ENCODE data around the gene NCF1. TPM values are rescaled to one million over a fixed set of nuclear protein-coding genes. Genes with fewer than 3 reads are reported as not detected.
A peak's percentile ranks its signal among the peaks of the same experiment; 100 is the strongest.
"Not testable (repeated sequence)": the region's sequence is repeated elsewhere in the genome, so short reads cannot be mapped to it uniquely, and the experiment has no call there.

Gene NCF1
- total RNA-seq, 2 experiments from 2014 or later: 3.0 to 3.1 TPM

GRCh38 chr7:74765205-74765918 is 8.4 kb upstream of the NCF1 start:
- CTCF ChIA-PET: not testable (repeated sequence)
- peak; percentile 78 for ATAC-seq

GRCh38 chr7:74766509-74766908 is 7.3 kb upstream of the NCF1 start:
- H3K9me3 Mint-ChIP-seq (ENCODE audit: insufficient read depth); POLR2A ChIA-PET; H3K4me1 Mint-ChIP-seq (ENCODE audit: low read depth); H3K36me3 Mint-ChIP-seq (ENCODE audit: low read depth); H3K4me3 Mint-ChIP-seq; H3K27ac Mint-ChIP-seq; H3K27me3 Mint-ChIP-seq (ENCODE audit: low read depth); CTCF ChIA-PET; DNase-seq; ATAC-seq: not testable (repeated sequence)

More at GRCh38 chr7:74765205-74765918, 8.4 kb upstream of the NCF1 start:
- H3K36me3 Mint-ChIP-seq (ENCODE audit: low read depth); DNase-seq; H3K27me3 Mint-ChIP-seq (ENCODE audit: low read depth); H3K9me3 Mint-ChIP-seq (ENCODE audit: insufficient read depth); H3K4me1 Mint-ChIP-seq (ENCODE audit: low read depth); POLR2A ChIA-PET; H3K4me3 Mint-ChIP-seq; H3K27ac Mint-ChIP-seq: not testable (repeated sequence)

DNA sequence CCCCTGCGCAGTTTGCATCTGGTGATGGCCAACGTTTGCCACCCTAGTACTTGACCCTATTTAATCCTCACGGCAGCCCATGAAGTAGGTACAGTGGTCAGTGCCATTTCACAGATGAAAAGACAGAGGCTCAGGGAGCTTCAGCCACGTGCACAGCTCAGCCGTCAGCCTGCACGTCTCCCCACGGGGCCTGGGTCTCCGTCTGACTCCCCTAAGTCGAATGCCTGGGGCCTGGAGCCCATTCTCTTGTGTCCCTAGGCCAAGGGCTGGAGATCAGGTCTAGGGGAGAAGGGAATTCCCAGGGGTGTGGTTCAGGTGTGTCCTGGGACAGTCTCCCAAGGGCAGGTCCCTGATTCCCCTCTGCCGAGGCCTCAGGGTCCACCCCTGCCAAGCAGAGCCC is 6.8 kb upstream of the NCF1 start:
- DNase-seq; H3K36me3 Mint-ChIP-seq (ENCODE audit: low read depth); H3K9me3 Mint-ChIP-seq (ENCODE audit: insufficient read depth); H3K4me1 Mint-ChIP-seq (ENCODE audit: low read depth); POLR2A ChIA-PET; H3K27me3 Mint-ChIP-seq (ENCODE audit: low read depth); CTCF ChIA-PET; H3K27ac Mint-ChIP-seq; ATAC-seq; H3K4me3 Mint-ChIP-seq: not testable (repeated sequence)

- H3K4me3 Mint-ChIP-seq; H3K27me3 Mint-ChIP-seq (ENCODE audit: low read depth); DNase-seq; H3K36me3 Mint-ChIP-seq (ENCODE audit: low read depth); H3K27ac Mint-ChIP-seq; CTCF ChIA-PET; H3K9me3 Mint-ChIP-seq (ENCODE audit: insufficient read depth); ATAC-seq; POLR2A ChIA-PET; H3K4me1 Mint-ChIP-seq (ENCODE audit: low read depth): not testable (repeated sequence)
Measured at GRCh38 chr7:74770062-74770461, 3.7 kb upstream of the NCF1 start.

DNA sequence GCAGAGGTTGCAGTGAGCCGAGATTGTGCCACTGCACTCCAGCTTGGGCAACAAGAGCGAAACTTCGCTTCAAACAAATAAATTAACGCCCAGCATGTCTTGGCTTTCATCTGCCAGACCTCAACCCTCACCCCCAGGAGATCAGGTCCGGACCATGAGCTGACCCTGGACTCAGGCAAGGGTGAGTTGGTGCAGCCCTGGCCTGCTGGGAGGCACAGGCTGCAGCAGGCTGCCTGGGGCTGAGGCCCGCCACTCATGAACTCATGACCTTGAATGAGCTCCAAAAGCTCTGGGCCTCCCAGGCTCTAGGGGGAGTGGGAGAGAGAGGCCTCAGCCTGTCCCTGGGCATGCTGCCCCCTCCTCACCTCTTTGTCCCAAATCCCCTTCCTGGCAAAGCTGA is 1.7 kb upstream of the NCF1 start:
- H3K27me3 Mint-ChIP-seq (ENCODE audit: low read depth); CTCF ChIA-PET; DNase-seq; ATAC-seq; H3K36me3 Mint-ChIP-seq (ENCODE audit: low read depth); H3K9me3 Mint-ChIP-seq (ENCODE audit: insufficient read depth); H3K4me3 Mint-ChIP-seq; H3K27ac Mint-ChIP-seq; POLR2A ChIA-PET; H3K4me1 Mint-ChIP-seq (ENCODE audit: low read depth): not testable (repeated sequence)

GRCh38 chr7:74775111-74775510 is 1.3 kb downstream of the NCF1 start:
- DNase-seq; H3K4me1 Mint-ChIP-seq (ENCODE audit: low read depth); H3K9me3 Mint-ChIP-seq (ENCODE audit: insufficient read depth); H3K27me3 Mint-ChIP-seq (ENCODE audit: low read depth); POLR2A ChIA-PET; H3K4me3 Mint-ChIP-seq; H3K36me3 Mint-ChIP-seq (ENCODE audit: low read depth); CTCF ChIA-PET; ATAC-seq; H3K27ac Mint-ChIP-seq: not testable (repeated sequence)

DNA sequence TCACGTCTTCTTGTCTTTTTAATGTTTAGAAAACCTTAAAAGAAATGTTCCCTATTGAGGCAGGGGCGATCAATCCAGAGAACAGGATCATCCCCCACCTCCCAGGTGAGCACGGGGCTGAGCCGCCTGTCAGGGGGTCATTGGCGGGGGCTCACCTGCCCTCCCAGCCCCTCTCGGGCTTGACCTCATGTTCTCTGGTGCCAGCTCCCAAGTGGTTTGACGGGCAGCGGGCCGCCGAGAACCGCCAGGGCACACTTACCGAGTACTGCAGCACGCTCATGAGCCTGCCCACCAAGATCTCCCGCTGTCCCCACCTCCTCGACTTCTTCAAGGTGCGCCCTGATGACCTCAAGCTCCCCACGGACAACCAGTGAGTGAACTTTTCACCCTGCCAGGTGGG is 5.2 kb downstream of the NCF1 start:
- POLR2A ChIA-PET; H3K27ac Mint-ChIP-seq; CTCF ChIA-PET; H3K27me3 Mint-ChIP-seq (ENCODE audit: low read depth); H3K9me3 Mint-ChIP-seq (ENCODE audit: insufficient read depth); DNase-seq; H3K4me3 Mint-ChIP-seq; ATAC-seq; H3K4me1 Mint-ChIP-seq (ENCODE audit: low read depth); H3K36me3 Mint-ChIP-seq (ENCODE audit: low read depth): not testable (repeated sequence)

GRCh38 chr7:74781746-74782145 is 7.9 kb downstream of the NCF1 start:
- H3K27ac Mint-ChIP-seq; ATAC-seq; POLR2A ChIA-PET; H3K9me3 Mint-ChIP-seq (ENCODE audit: insufficient read depth); H3K4me1 Mint-ChIP-seq (ENCODE audit: low read depth); H3K4me3 Mint-ChIP-seq; CTCF ChIA-PET; DNase-seq; H3K27me3 Mint-ChIP-seq (ENCODE audit: low read depth); H3K36me3 Mint-ChIP-seq (ENCODE audit: low read depth): not testable (repeated sequence)

- H3K27ac Mint-ChIP-seq; H3K4me3 Mint-ChIP-seq; ATAC-seq; DNase-seq; POLR2A ChIA-PET; H3K36me3 Mint-ChIP-seq (ENCODE audit: low read depth); CTCF ChIA-PET; H3K4me1 Mint-ChIP-seq (ENCODE audit: low read depth); H3K27me3 Mint-ChIP-seq (ENCODE audit: low read depth); H3K9me3 Mint-ChIP-seq (ENCODE audit: insufficient read depth): not testable (repeated sequence)
Measured at GRCh38 chr7:74783595-74783994, 9.8 kb downstream of the NCF1 start.

DNA sequence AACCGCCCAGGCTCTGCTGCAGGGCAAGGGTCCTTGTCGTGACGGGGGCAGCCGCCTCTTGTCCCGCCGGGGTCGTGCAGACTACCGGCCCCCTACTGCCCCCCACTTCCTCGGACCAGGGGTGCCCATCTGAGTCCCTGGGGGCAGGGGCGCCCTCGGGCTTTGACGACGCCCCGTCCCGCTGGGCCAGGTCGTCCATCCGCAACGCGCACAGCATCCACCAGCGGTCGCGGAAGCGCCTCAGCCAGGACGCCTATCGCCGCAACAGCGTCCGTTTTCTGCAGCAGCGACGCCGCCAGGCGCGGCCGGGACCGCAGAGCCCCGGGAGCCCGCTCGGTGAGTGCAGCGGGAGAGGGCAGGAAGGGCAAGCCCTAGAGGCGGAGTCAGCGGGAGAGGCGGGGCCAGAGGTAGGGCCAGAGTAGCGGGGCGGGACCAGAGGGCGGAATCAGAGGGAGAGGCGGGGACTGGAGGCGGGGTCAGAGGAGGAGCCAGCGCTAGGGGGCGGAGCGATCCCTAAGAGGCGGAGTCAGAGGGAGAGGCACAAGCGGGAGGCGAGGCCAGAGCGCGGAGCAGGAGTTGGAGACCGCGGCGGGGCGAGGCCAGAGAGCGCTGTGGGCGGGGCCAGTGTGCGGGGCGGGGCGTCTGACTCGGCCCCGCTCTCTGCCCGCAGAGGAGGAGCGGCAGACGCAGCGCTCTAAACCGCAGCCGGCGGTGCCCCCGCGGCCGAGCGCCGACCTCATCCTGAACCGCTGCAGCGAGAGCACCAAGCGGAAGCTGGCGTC is 14.7 kb downstream of the NCF1 start:
- H3K4me1 Mint-ChIP-seq (ENCODE audit: low read depth); H3K27ac Mint-ChIP-seq; H3K4me3 Mint-ChIP-seq; H3K36me3 Mint-ChIP-seq (ENCODE audit: low read depth); POLR2A ChIA-PET; CTCF ChIA-PET; H3K9me3 Mint-ChIP-seq (ENCODE audit: insufficient read depth); H3K27me3 Mint-ChIP-seq (ENCODE audit: low read depth): not testable (repeated sequence)
- ATAC-seq: peak; percentile 96
- peak; percentile 92 for DNase-seq

GRCh38 chr7:74789200-74789736 is 15.5 kb downstream of the NCF1 start:
- POLR2A ChIA-PET; H3K9me3 Mint-ChIP-seq (ENCODE audit: insufficient read depth); H3K27ac Mint-ChIP-seq; H3K27me3 Mint-ChIP-seq (ENCODE audit: low read depth); ATAC-seq; H3K4me3 Mint-ChIP-seq; CTCF ChIA-PET; H3K4me1 Mint-ChIP-seq (ENCODE audit: low read depth); H3K36me3 Mint-ChIP-seq (ENCODE audit: low read depth); DNase-seq: not testable (repeated sequence)

- POLR2A ChIA-PET; DNase-seq; H3K4me3 Mint-ChIP-seq; H3K36me3 Mint-ChIP-seq (ENCODE audit: low read depth); H3K9me3 Mint-ChIP-seq (ENCODE audit: insufficient read depth); H3K27ac Mint-ChIP-seq; ATAC-seq; H3K4me1 Mint-ChIP-seq (ENCODE audit: low read depth); CTCF ChIA-PET; H3K27me3 Mint-ChIP-seq (ENCODE audit: low read depth): not testable (repeated sequence)
Measured at GRCh38 chr7:74797848-74798622, 24.2 kb downstream of the NCF1 start.
